C1 segment of cervical spinal cord (tissue), 14 donors: ENCODE data around the gene MYLIP.

Experiments used
- DNase-seq, 14 donors: peaks; one replicate each; lab custom pipeline; 2025; lab: John Stamatoyannopoulos, UW

MYLIP gene

DNA sequence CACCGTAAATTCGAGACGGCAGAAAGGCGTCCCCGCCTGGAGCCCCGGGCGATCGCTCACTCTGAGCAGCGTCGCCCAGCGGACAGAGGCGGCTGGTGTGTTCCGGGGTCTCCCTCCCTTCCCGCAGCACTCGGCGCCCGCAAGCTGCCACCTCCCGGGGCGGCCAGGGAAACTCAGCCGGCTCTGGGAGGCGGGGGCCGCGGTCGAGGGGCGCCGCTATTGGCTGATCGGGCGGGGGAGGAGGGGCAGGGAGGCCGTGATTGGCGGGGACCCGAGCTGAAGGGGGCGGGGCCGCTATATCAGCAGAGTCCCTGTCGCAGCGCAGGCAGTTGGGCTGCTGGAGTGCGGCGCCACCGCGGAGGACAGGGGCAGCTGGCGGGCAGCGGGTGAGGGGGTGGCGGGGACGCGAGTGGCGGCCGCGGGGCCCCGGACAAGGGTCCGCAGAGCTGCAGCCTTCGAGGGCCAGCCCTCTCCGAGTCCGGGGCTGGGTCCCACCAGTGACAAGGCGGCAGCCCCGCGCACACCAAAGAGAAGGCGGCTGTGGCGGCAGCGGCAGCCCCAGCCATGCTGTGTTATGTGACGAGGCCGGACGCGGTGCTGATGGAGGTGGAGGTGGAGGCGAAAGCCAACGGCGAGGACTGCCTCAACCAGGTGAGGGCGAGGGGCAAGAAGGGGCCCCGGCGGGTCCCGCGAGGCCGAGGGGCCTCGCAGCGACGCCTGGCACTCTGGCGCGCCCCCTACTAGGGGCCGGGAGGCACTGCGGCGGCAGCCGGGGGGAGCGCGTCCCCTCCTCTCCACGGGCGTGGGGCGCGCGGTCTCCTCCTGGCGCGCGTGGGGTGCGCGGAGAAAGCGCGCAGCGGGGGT is at the start of gene MYLIP:
MYLIP (plus strand) TSS at position 328 of the 864 bp plus-strand sequence; CDS start at position 565, 237 bp downstream.
- peak; percentile 63 to 100 (median 97) for DNase-seq

GRCh38 chr6:16079354-16079753 is 49.5 kb upstream of the MYLIP start:
- DNase-seq, result no peak

DNA sequence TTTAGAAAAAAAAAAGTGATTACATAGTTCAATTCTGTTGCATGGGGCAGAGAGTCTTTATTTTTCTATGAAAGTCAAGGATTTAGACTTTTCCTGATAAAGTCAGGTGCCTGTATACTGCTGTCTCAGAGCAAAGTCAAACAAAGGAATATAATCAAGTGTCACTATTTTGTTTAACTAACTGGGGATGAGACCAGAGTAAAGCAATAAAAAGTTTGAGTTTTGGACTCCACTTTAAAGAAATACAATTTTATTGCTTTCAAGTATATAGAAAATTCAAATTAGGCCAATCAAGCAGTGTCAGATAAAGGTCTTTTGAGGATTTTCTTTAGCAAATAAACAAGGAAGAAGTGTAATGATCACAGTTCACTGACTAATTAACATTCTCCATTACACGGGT is 48.7 kb upstream of the MYLIP start:
- DNase-seq, result no peak

GRCh38 chr6:16081326-16081725 is 47.6 kb upstream of the MYLIP start:
- no peak for DNase-seq

- peak in 1 of 14 donors; percentile 0 for DNase-seq
Observed at GRCh38 chr6:16082361-16082760, 46.5 kb upstream of the MYLIP start.

- no peak for DNase-seq
Observed at GRCh38 chr6:16086965-16087364, 41.9 kb upstream of the MYLIP start.

GRCh38 chr6:16087386-16087785 is 41.5 kb upstream of the MYLIP start:
- DNase-seq, result no peak

- DNase-seq, result no peak
Observed at GRCh38 chr6:16088409-16088808, 40.5 kb upstream of the MYLIP start.

GRCh38 chr6:16089232-16090062 is 39.4 kb upstream of the MYLIP start:
- DNase-seq, result no peak

DNA sequence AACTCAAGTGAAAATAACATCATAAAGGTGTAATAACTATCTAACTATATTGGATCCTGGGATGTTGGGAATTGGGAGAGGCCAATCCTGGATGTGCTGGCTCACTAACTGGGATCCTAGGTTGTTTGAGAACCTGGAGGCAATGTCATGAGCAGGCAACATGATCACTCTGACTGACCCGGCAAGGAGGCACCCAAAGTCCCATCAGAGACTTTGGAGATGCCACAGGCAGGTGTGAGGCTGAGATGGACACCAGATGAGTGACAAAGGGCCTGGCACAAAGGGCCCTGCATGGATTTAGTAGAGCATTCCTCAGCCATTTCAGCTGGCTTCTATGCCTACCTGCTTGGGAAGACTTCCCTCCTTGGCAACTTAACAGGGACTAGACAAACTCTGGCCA is 38.4 kb upstream of the MYLIP start:
- no peak for DNase-seq

DNA sequence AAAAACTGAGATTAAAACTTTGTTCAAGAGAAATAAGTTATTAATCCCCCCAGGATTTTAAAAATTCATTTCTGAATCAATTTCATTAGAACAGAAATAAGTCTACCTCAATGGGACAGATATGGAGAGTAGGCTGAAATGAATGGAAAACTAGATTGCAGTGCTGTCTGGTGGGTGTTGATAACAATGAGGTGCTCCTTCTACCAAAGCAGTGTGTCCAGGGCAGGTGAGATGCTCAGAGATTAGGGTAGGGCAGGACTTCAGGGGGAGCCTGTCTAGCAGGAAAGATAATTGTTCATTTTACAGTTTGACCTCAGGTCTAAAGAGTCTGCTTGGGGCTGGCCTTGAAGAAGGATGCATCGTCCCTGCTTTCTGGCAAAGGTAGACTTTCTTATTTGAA is 38.0 kb upstream of the MYLIP start:
- no peak for DNase-seq

DNA sequence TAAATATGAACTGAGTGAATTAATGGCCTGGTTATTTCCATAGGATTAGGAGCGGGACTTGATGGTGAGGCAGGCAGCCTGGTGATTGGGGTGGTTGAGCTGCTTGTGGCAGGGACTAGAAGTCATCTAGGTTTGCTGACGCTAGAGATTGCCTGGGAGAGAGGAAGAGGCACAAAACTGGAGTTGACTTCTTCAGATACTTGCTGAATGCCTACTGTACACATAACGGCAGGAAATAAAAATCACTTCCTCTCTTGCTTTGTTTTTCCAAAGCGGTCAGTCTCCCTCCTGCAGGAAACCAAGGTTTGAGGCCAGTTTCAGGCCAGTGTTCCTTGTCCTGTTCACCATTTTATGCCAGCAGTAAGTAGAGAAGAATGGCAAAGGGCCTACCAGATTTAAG is 36.7 kb upstream of the MYLIP start:
- DNase-seq, result no peak

GRCh38 chr6:16092990-16093389 is 35.9 kb upstream of the MYLIP start:
- no peak for DNase-seq

- no peak for DNase-seq
Observed at GRCh38 chr6:16095180-16095579, 33.7 kb upstream of the MYLIP start.

DNA sequence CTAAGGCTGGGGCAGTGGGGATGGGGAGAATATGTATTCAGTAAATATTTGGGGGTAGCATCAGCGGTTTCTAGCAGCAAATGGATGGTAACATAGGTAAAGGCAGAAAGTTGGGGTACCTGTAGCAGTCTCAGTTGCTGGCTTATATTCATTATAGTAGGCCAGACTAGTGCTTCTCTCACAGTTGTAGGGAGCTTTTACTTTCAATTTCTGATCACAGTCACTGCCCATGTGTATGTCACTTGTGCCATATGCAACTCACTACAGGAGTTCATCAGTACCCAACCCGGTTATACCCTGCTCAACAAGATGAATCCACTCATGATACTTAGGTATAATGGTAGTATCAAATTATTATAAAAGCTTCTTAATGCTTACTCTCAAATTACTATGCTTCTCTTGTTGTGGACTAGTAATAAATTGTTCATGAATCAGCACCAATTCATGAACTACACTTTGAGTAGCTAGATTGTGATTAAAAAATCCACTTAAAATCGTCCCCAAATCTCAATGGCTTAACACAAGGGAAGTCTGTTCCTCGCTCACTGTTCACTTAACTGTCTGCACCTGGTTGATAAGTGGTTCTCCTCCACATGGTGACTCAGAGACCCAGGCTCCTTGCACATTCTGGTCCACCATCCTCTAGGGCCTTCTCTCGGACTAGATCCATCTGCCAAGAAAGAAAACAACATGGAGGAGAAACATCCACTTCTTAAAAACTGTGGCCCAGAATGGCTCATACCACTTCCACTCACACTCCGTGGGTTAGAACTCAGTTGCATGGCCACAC is 31.3 kb upstream of the MYLIP start:
- no peak for DNase-seq

DNA sequence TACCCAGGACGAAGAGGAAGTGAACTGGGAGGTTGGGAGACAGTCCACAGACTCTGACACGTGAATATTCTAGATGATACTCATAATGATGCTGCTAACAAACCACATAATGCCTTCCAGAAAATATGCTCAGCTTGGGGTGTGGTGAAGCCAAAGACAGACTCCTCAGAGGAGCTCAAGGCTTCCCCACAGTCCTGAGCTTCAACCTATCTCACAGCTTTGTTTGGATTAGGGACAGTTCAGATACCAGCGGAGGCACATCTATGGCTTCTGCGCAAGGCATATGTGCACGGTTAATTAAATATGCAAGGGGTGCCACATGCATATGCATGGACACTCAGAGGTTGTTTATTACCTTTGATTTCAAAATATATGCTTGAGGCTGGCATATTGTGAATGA is 30.7 kb upstream of the MYLIP start:
- no peak for DNase-seq

- no peak for DNase-seq
Observed at GRCh38 chr6:16102208-16102607, 26.7 kb upstream of the MYLIP start.

- DNase-seq, result no peak
Observed at GRCh38 chr6:16103722-16104121, 25.2 kb upstream of the MYLIP start.

GRCh38 chr6:16104624-16105433 is 24.1 kb upstream of the MYLIP start:
- no peak for DNase-seq

DNA sequence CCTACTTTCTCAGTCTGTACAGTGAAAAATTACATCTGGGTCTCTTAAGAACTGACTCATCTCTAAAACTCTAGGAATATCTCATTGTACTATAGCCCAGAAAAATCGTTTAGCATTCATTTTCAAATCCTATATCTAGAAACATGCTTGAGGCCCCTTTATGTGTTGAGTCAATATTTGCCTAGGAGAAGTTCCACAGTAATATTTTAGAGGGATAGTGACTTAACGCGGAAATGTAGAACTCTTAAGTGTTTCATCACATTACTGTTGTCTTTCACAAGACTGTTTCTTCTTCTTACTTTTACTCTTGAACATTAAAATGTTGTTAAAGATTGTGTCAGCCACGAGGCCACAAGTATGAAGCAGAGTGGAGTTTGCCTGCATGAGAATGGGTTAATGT is 23.0 kb upstream of the MYLIP start:
- DNase-seq, result no peak
